Ishikawa (cell line): Measurements from ENCODE around the gene PXT1.

ENCODE experiments used
- EP300 ChIP-seq: IDR thresholded peaks from 2 replicates; pipeline ENCODE4 v1.6.1; 2012; ENCODE audit warnings: borderline replicate concordance
- FOXM1 ChIP-seq: IDR thresholded peaks from 2 replicates; pipeline ENCODE4 v1.6.1; 2012; ENCODE audit warnings: low read depth, borderline replicate concordance
- MAX ChIP-seq: IDR thresholded peaks from 2 replicates; pipeline ENCODE4 v1.6.1; 2012
- NFIC ChIP-seq: IDR thresholded peaks from 2 replicates; pipeline ENCODE4 v1.6.1; 2012
- RAD21 ChIP-seq: IDR thresholded peaks from 2 replicates; pipeline ENCODE4 v1.6.1; 2012; ENCODE audit warnings: low read depth
- REST ChIP-seq: IDR thresholded peaks from 2 replicates; pipeline ENCODE4 v1.6.1; 2012; ENCODE audit warnings: low read depth, mild to moderate bottlenecking
- TAF1 ChIP-seq: IDR thresholded peaks from 2 replicates; pipeline ENCODE4 v1.6.1; 2012; ENCODE audit warnings: low read depth, mild to moderate bottlenecking
- YY1 ChIP-seq: IDR thresholded peaks from 2 replicates; pipeline ENCODE4 v1.6.1; 2012; ENCODE audit warnings: low read depth
- ZBTB7A ChIP-seq: IDR thresholded peaks from 2 replicates; pipeline ENCODE4 v1.6.1; 2012; ENCODE audit warnings: low read depth

GRCh38 chr6:36386495-36387439, 55.9 kb downstream of the PXT1 start:
- TF ChIP-seq MAX = no peak
- TF ChIP-seq EP300 = no peak
- no peak for TF ChIP-seq NFIC
- TF ChIP-seq TAF1 = no peak
- TF ChIP-seq REST = no peak
- no peak for TF ChIP-seq YY1
- TF ChIP-seq FOXM1 = no peak
- no peak for TF ChIP-seq RAD21
- no peak for TF ChIP-seq ZBTB7A
